Measurements from ENCODE around the gene DNAJA3.

- TF ChIP-seq CTCF (IDR thresholded peaks at IDR 0.05) = no peak
- no peak for TF ChIP-seq POLR2A (IDR thresholded peaks at IDR 0.05)
Measured at GRCh38 chr16:4428500-4428899, 2.8 kb downstream of the DNAJA3 start.

Data from right lobe of liver (tissue), 4 donors.